ENCODE measurements around the gene KISS1. TPM values are rescaled to one million over a fixed set of nuclear protein-coding genes. Genes with fewer than 3 reads are reported as not detected.
"Not testable (repeated sequence)": the region's sequence is repeated elsewhere in the genome, so short reads cannot be mapped to it uniquely, and the experiment has no call there.

Gene KISS1
- total RNA-seq: not detected in 2 replicates
- long read RNA-seq: 0 reads

GRCh38 chr1:204196068-204196795 lies at the start of gene KISS1:
TSS of gene KISS1 (minus strand) at chr1:204196491. CDS start at chr1:204192876, 3,615 bp downstream.
- no peaks in the 10 kb centered on the region for H3K9me3 Mint-ChIP-seq (ENCODE audit: low read depth)

DNA sequence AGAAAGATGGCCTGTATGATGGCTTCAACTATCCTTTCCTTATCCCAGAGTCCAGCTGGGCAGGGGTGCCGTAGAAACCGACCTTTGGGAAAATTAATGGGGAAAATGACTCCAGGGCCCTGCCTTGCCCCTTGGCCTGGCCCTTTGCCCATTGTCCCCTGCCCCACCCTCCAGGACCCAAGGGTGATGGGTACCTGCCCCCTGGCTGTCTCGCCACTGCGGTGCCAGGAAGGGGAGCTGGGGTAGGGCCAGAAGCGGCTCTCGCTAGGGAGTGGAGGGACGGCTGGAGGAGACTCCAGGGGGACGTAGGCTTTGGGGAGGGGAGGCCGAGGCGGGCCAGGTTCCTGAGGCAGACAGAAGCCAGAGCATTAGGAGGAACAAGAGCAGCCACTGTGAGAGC lies 46.6 kb upstream of the KISS1 start:
- Mint-ChIP-seq H3K4me1 (ENCODE audit: low read depth) (no peaks in the 10 kb centered on the region), H3K36me3 (ENCODE audit: insufficient read depth) (peaks cover 37% of the 10 kb centered on the region), H3K9me3 (ENCODE audit: low read depth) (no peaks in the 10 kb centered on the region), H3K4me3 (ENCODE audit: low read depth) (no peak overlapping the region), H3K27ac (no peak overlapping the region), H3K27me3 (no peaks in the 10 kb centered on the region)
- no peak for DNase-seq (ENCODE audit: low spot score, unreplicated experiment)
- TF ChIP-seq, protein P1, sequence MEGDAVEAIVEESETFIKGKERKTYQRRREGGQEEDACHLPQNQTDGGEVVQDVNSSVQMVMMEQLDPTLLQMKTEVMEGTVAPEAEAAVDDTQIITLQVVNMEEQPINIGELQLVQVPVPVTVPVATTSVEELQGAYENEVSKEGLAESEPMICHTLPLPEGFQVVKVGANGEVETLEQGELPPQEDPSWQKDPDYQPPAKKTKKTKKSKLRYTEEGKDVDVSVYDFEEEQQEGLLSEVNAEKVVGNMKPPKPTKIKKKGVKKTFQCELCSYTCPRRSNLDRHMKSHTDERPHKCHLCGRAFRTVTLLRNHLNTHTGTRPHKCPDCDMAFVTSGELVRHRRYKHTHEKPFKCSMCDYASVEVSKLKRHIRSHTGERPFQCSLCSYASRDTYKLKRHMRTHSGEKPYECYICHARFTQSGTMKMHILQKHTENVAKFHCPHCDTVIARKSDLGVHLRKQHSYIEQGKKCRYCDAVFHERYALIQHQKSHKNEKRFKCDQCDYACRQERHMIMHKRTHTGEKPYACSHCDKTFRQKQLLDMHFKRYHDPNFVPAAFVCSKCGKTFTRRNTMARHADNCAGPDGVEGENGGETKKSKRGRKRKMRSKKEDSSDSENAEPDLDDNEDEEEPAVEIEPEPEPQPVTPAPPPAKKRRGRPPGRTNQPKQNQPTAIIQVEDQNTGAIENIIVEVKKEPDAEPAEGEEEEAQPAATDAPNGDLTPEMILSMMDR (IDR thresholded peaks at IDR 0.05; ENCODE audit: unreplicated experiment): no peak

More at GRCh38 chr1:204196068-204196795, at the start of gene KISS1:
- Mint-ChIP-seq H3K27me3 (peaks cover 64% of the 10 kb centered on the region), H3K36me3 (ENCODE audit: insufficient read depth) (no peaks in the 10 kb centered on the region), H3K27ac (peak within 1 kb of the TSS; percentile 8), H3K4me3 (ENCODE audit: low read depth) (no peak within 1 kb of the TSS), H3K4me1 (ENCODE audit: low read depth) (no peaks in the 10 kb centered on the region)
- TF ChIP-seq, protein P1 (IDR thresholded peaks at IDR 0.05; ENCODE audit: unreplicated experiment): no peak
- no peak for DNase-seq (ENCODE audit: low spot score, unreplicated experiment)

DNA sequence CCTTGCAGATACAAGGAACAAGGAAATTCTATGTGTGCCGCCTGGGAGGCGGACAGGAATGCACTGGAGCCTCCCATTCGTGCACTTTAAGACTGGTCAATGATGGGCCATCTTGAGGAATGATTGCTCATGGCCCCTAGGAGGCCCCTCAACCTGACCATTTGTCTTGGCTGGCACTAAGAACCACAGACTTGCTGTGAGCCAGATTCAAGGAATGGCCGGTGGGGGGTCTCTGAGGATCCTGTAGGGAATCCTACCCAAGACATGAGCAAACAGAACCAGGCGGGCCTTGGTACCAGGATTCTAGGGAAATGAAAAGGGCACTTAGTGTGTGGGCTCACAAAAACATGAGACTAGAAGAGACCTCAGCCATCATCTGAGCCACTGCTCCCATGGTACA lies 45.6 kb upstream of the KISS1 start:
- DNase-seq (ENCODE audit: low spot score, unreplicated experiment): no peak
- TF ChIP-seq, protein P1 (IDR thresholded peaks at IDR 0.05; ENCODE audit: unreplicated experiment): no peak
- Mint-ChIP-seq H3K27me3 (no peaks in the 10 kb centered on the region), H3K36me3 (ENCODE audit: insufficient read depth) (peaks cover 34% of the 10 kb centered on the region), H3K27ac (no peak overlapping the region), H3K9me3 (ENCODE audit: low read depth) (no peaks in the 10 kb centered on the region), H3K4me1 (ENCODE audit: low read depth) (no peaks in the 10 kb centered on the region), H3K4me3 (ENCODE audit: low read depth) (no peak overlapping the region)

GRCh38 chr1:204241050-204241449 lies 44.8 kb upstream of the KISS1 start:
- no peaks in the 10 kb centered on the region for H3K27me3 Mint-ChIP-seq
- DNase-seq (ENCODE audit: low spot score, unreplicated experiment): no peak
- peaks cover 31% of the 10 kb centered on the region for H3K36me3 Mint-ChIP-seq (ENCODE audit: insufficient read depth)
- H3K4me1 Mint-ChIP-seq (ENCODE audit: low read depth): no peaks in the 10 kb centered on the region
- no peak overlapping the region for H3K27ac Mint-ChIP-seq
- TF ChIP-seq, protein P1 (IDR thresholded peaks at IDR 0.05; ENCODE audit: unreplicated experiment): no peak
- no peaks in the 10 kb centered on the region for H3K9me3 Mint-ChIP-seq (ENCODE audit: low read depth)
- H3K4me3 Mint-ChIP-seq (ENCODE audit: low read depth): no peak overlapping the region

GRCh38 chr1:204240233-204240632 lies 43.9 kb upstream of the KISS1 start:
- H3K27ac Mint-ChIP-seq: no peak overlapping the region
- no peak for DNase-seq (ENCODE audit: low spot score, unreplicated experiment)
- TF ChIP-seq, protein P1 (IDR thresholded peaks at IDR 0.05; ENCODE audit: unreplicated experiment): no peak
- no peaks in the 10 kb centered on the region for H3K9me3 Mint-ChIP-seq (ENCODE audit: low read depth)
- H3K27me3 Mint-ChIP-seq: no peaks in the 10 kb centered on the region
- H3K4me3 Mint-ChIP-seq (ENCODE audit: low read depth): no peak overlapping the region
- peaks cover 34% of the 10 kb centered on the region for H3K36me3 Mint-ChIP-seq (ENCODE audit: insufficient read depth)
- no peaks in the 10 kb centered on the region for H3K4me1 Mint-ChIP-seq (ENCODE audit: low read depth)

DNA sequence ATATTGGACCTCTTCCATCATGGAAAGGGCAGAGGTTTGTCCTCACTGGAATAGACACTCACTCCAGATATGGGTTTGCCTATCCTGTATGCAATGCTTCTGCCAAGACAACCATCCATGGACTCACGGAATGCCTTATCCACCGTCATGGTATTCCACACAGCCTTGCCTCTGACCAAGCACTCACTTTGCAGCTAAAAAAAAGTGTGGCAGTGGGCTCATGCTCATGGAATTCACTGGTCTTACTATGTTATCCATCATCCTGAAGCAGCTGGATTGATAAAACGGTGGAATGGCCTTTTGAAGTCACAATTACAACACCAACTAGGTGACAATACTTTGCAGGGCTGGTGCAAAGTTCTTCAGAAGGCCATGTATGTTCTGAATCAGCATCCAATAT lies 43.1 kb upstream of the KISS1 start:
- Mint-ChIP-seq H3K27ac (peak overlapping the region; percentile 13), H3K36me3 (ENCODE audit: insufficient read depth) (peaks cover 32% of the 10 kb centered on the region)
- H3K27me3 Mint-ChIP-seq; H3K9me3 Mint-ChIP-seq (ENCODE audit: low read depth); H3K4me3 Mint-ChIP-seq (ENCODE audit: low read depth); DNase-seq (ENCODE audit: low spot score, unreplicated experiment); H3K4me1 Mint-ChIP-seq (ENCODE audit: low read depth): not testable (repeated sequence)

DNA sequence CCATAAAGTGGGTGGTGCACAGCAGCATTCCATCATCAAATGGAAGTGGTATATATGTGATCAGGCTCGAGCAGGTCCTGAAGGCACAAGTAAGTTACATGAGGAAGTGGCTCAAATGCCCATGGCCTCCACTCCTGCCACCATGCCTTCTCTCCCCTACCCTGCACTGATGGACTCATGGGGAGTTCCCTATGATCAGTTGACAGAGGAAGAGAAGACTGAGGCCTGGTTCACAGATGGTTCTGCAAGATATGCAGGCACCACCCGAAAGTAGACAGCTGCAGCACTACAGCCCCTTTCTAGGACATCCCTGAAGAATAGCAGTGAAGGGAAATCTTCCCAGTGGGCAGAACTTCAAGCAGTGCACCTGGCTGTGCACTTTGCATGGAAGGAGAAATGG lies 42.2 kb upstream of the KISS1 start:
- peaks cover 35% of the 10 kb centered on the region for H3K36me3 Mint-ChIP-seq (ENCODE audit: insufficient read depth)
- not testable (repeated sequence) for H3K27ac Mint-ChIP-seq; H3K4me1 Mint-ChIP-seq (ENCODE audit: low read depth); H3K27me3 Mint-ChIP-seq; DNase-seq (ENCODE audit: low spot score, unreplicated experiment); H3K9me3 Mint-ChIP-seq (ENCODE audit: low read depth); H3K4me3 Mint-ChIP-seq (ENCODE audit: low read depth)

GRCh38 chr1:204237515-204237914 lies 41.2 kb upstream of the KISS1 start:
- H3K36me3 Mint-ChIP-seq (ENCODE audit: insufficient read depth): peaks cover 36% of the 10 kb centered on the region
- not testable (repeated sequence) for H3K4me3 Mint-ChIP-seq (ENCODE audit: low read depth); DNase-seq (ENCODE audit: low spot score, unreplicated experiment)

More at GRCh38 chr1:204237515-204237914, 41.2 kb upstream of the KISS1 start:
- not testable (repeated sequence) for H3K4me1 Mint-ChIP-seq (ENCODE audit: low read depth); H3K27ac Mint-ChIP-seq; H3K9me3 Mint-ChIP-seq (ENCODE audit: low read depth); H3K27me3 Mint-ChIP-seq

Data from progenitor cell of endocrine pancreas (in vitro differentiated cells).